OCI-LY1 (cell line): Measurements from ENCODE around the gene PTPRJ.

ENCODE experiments used
- H2AFZ ChIP-seq: fragments of 200-600 bp; sonication (generic), shearing (Covaris generic); 2 replicates; pipeline ENCODE4 v1.6.0; 2014; ENCODE audit warnings: antibody characterized with exemption, mild to moderate bottlenecking, low read length
- H3F3A ChIP-seq: fragments of 200-600 bp; sonication (generic), shearing (Covaris generic); 2 replicates; pipeline ENCODE4 v1.6.0; 2014; ENCODE audit warnings: mild to moderate bottlenecking, antibody characterized with exemption, low read length, moderate library complexity; ENCODE audit not compliant: insufficient read depth
- H3K27ac ChIP-seq: fragments of 200-600 bp; sonication (generic); 2 replicates; pipeline ENCODE4 v1.5.1; 2014; ENCODE audit warnings: low read length, mixed run types, mild to moderate bottlenecking, low read depth; ENCODE audit not compliant: poor library complexity, severe bottlenecking
- H3K27me3 ChIP-seq: fragments of 200-600 bp; sonication (generic); 2 replicates; pipeline ENCODE4 v1.6.0; 2014; ENCODE audit warnings: antibody characterized with exemption, mild to moderate bottlenecking, low read length, moderate library complexity; ENCODE audit not compliant: insufficient read depth
- H3K36me3 ChIP-seq: fragments of 200-600 bp; sonication (generic); 2 replicates; pipeline ENCODE4 v1.6.1; 2014; ENCODE audit warnings: mild to moderate bottlenecking, antibody characterized with exemption, low read length, moderate library complexity, mixed read lengths; ENCODE audit not compliant: insufficient read depth
- H3K4me1 ChIP-seq: fragments of 200-600 bp; sonication (generic); 2 replicates; pipeline ENCODE4 v1.5.1; 2014; ENCODE audit warnings: mild to moderate bottlenecking, low read length, moderate library complexity; ENCODE audit not compliant: insufficient read depth, severe bottlenecking
- H3K4me2 ChIP-seq: fragments of 200-600 bp; sonication (generic), shearing (Covaris generic); 2 replicates; pipeline ENCODE4 v1.6.1; 2014; ENCODE audit warnings: low read length
- H3K4me3 ChIP-seq: fragments of 200-600 bp; sonication (generic); 2 replicates; pipeline ENCODE4 v1.5.1; 2014; ENCODE audit warnings: low read length, low read depth, mild to moderate bottlenecking, mixed read lengths; ENCODE audit not compliant: poor library complexity, severe bottlenecking
- H3K79me2 ChIP-seq: fragments of 200-600 bp; shearing (Covaris generic); 2 replicates; pipeline ENCODE4 v1.6.1; 2016; ENCODE audit warnings: mixed run types, low read length, mixed read lengths; ENCODE audit not compliant: insufficient read depth
- H3K9ac ChIP-seq: fragments of 200-600 bp; sonication (generic), shearing (Covaris generic); 2 replicates; pipeline ENCODE4 v1.6.1; 2014; ENCODE audit warnings: mild to moderate bottlenecking, low read length, mixed read lengths
- H3K9me2 ChIP-seq: fragments of 200-600 bp; sonication (generic), shearing (Covaris generic); 2 replicates; pipeline ENCODE4 v1.6.1; 2014; ENCODE audit warnings: low read depth, mild to moderate bottlenecking, low read length, mixed read lengths
- H3K9me3 ChIP-seq: fragments of 200-600 bp; shearing (Covaris generic); 2 replicates; pipeline ENCODE4 v1.6.1; 2014; ENCODE audit warnings: low read length, mixed read lengths
- H4K20me1 ChIP-seq: fragments of 200-600 bp; sonication (generic), shearing (Covaris generic); 2 replicates; pipeline ENCODE4 v1.6.0; 2016; ENCODE audit warnings: mild to moderate bottlenecking, low read length; ENCODE audit not compliant: insufficient read depth
- CTCF ChIP-seq: fragments of 200-600 bp; sonication (generic), shearing (Covaris generic); IDR thresholded peaks from 2 replicates; pipeline ENCODE4 v1.5.1; 2017; ENCODE audit warnings: mild to moderate bottlenecking, antibody characterized with exemption, low read length, moderate library complexity, mixed read lengths
- EZH2 ChIP-seq: fragments of 200-600 bp; sonication (generic), shearing (Covaris generic); IDR thresholded peaks from 2 replicates; pipeline ENCODE4 v1.8.0; 2017; ENCODE audit warnings: borderline replicate concordance, mixed run types, mild to moderate bottlenecking, antibody characterized with exemption, low read length, moderate library complexity, mixed read lengths

The PTPRJ gene

GRCh38 chr11:48087422-48087821, 107.1 kb downstream of the PTPRJ start:
- no peaks in the 10 kb centered on the region for H3K9me2 ChIP-seq
- H3K9ac ChIP-seq = no peak overlapping the region; the same call in 1 of the 2 replicates
- H3K4me2 ChIP-seq = peak overlapping the region; percentile 20; the same call in 1 of the 2 replicates
- peaks cover 23% of the 10 kb centered on the region for H3K36me3 ChIP-seq
- peaks cover 83% of the 10 kb centered on the region for H3K79me2 ChIP-seq
- no peaks in the 10 kb centered on the region for H3K9me3 ChIP-seq
- H3F3A ChIP-seq = peaks cover 12% of the 10 kb centered on the region; the same call in 1 of the 2 replicates
- H3K4me1 ChIP-seq = peaks cover 87% of the 10 kb centered on the region
- H2AFZ ChIP-seq = no peak overlapping the region
- H3K27ac ChIP-seq = peak overlapping the region; percentile 81
- H3K27me3 ChIP-seq = no peaks in the 10 kb centered on the region
- TF ChIP-seq CTCF (no peak), EZH2 (no peak)
- H3K4me3 ChIP-seq = no peak overlapping the region
- H4K20me1 ChIP-seq = no peaks in the 10 kb centered on the region

- Histone ChIP-seq H4K20me1 (no peaks in the 10 kb centered on the region), H3K4me3 (no peak overlapping the region), H3K79me2 (peaks cover 83% of the 10 kb centered on the region), H3K9ac (peak overlapping the region; percentile 10; the same call in 1 of the 2 replicates), H3K9me3 (no peaks in the 10 kb centered on the region), H2AFZ (no peak overlapping the region), H3K27me3 (no peaks in the 10 kb centered on the region), H3K4me1 (peaks cover 94% of the 10 kb centered on the region), H3F3A (peaks cover 12% of the 10 kb centered on the region; the same call in 1 of the 2 replicates), H3K9me2 (no peaks in the 10 kb centered on the region), H3K4me2 (peak overlapping the region; percentile 20; the same call in 1 of the 2 replicates), H3K27ac (peak overlapping the region; percentile 81), H3K36me3 (peaks cover 17% of the 10 kb centered on the region)
- no peak for TF ChIP-seq CTCF
- no peak for TF ChIP-seq EZH2
Measured at GRCh38 chr11:48087974-48088681, 107.8 kb downstream of the PTPRJ start.

GRCh38 chr11:48088682-48089050, 108.3 kb downstream of the PTPRJ start:
- peak overlapping the region; percentile 81 for H3K27ac ChIP-seq
- TF ChIP-seq CTCF = no peak
- TF ChIP-seq EZH2 = no peak
- peaks cover 83% of the 10 kb centered on the region for H3K79me2 ChIP-seq
- H3K4me2 ChIP-seq = peak overlapping the region; percentile 20; the same call in 1 of the 2 replicates
- no peaks in the 10 kb centered on the region for H3K9me2 ChIP-seq
- H3K9me3 ChIP-seq = no peaks in the 10 kb centered on the region
- H3K4me3 ChIP-seq = no peak overlapping the region
- H4K20me1 ChIP-seq = no peaks in the 10 kb centered on the region
- no peaks in the 10 kb centered on the region for H3K27me3 ChIP-seq
- peaks cover 99% of the 10 kb centered on the region for H3K4me1 ChIP-seq
- no peak overlapping the region for H2AFZ ChIP-seq
- peaks cover 12% of the 10 kb centered on the region for H3K36me3 ChIP-seq
- H3K9ac ChIP-seq = peak overlapping the region; percentile 10; the same call in 1 of the 2 replicates
- H3F3A ChIP-seq = peaks cover 12% of the 10 kb centered on the region; the same call in 1 of the 2 replicates
